PC-9 (cell line): Measurements from ENCODE around the gene NFE2L2. TPM values are rescaled to one million over a fixed set of nuclear protein-coding genes. Genes with fewer than 3 reads are reported as not detected.

Experiments
- BruUV-seq: library from RNA; stranded (reverse); fragments of 400-500 nt; replicated peaks from 2 replicates; lab custom pipeline; 2021; lab: Mats Ljungman, UMichigan
- CTCF ChIA-PET: fragments of 300-600 bp; sonication (Branson Sonifier 250); formaldehyde crosslinking; loops from one replicate; lab custom pipeline; 2022; ENCODE audit warnings: antibody characterized with exemption; lab: Charles Lee
- POLR2A ChIA-PET: fragments of 300-600 bp; sonication (Branson Sonifier 250); formaldehyde crosslinking; loops from one replicate; lab custom pipeline; 2022; ENCODE audit warnings: antibody characterized with exemption; ENCODE audit not compliant: unreplicated experiment; lab: Charles Lee
- DNase-seq, 2 experiments: peaks; one replicate each; pipeline versions ENCODE4 v3.0.0 to v3.0.0-alpha.2; 2015 to 2022; ENCODE audit warnings: mixed read lengths in 1 of 2
- H2AFZ ChIP-seq: fragments of 200-600 bp; sonication (generic); 2 replicates; pipeline ENCODE4 v1.8.1; 2017; ENCODE audit warnings: antibody characterized with exemption
- H3F3A ChIP-seq: fragments of 200-600 bp; sonication (generic); 2 replicates; pipeline ENCODE4 v1.8.1; 2017; ENCODE audit warnings: antibody characterized with exemption, mild to moderate bottlenecking, low read depth; ENCODE audit not compliant: insufficient read depth
- H3K27ac ChIP-seq: fragments of 200-600 bp; sonication (generic); 2 replicates; pipeline ENCODE4 v1.6.1; 2016; ENCODE audit warnings: mixed run types
- H3K27me3 ChIP-seq: fragments of 200-600 bp; sonication (generic); 2 replicates; pipeline ENCODE4 v1.6.1; 2016; ENCODE audit warnings: low read depth, mixed run types; ENCODE audit not compliant: insufficient read depth
- H3K36me3 ChIP-seq: fragments of 200-600 bp; sonication (generic); 2 replicates; pipeline ENCODE4 v1.6.1; 2016; ENCODE audit warnings: low read depth, mixed run types
- H3K4me1 ChIP-seq: fragments of 200-600 bp; sonication (generic); replicated peaks from 2 replicates; pipeline ENCODE4 v1.6.1; 2016; ENCODE audit warnings: mixed run types; ENCODE audit not compliant: insufficient read depth
- H3K4me2 ChIP-seq: fragments of 200-600 bp; sonication (generic); 2 replicates; pipeline ENCODE4 v1.6.1; 2017; ENCODE audit warnings: mixed run types
- H3K4me3 ChIP-seq: fragments of 200-600 bp; sonication (generic); 2 replicates; pipeline ENCODE4 v1.6.1; 2016; ENCODE audit warnings: mixed run types
- H3K79me2 ChIP-seq: fragments of 200-600 bp; sonication (generic); 2 replicates; pipeline ENCODE4 v1.6.1; 2017; ENCODE audit warnings: low read depth, mixed run types
- H3K9me2 ChIP-seq: fragments of 200-600 bp; sonication (generic); 2 replicates; pipeline ENCODE4 v1.8.1; 2017; ENCODE audit warnings: mild to moderate bottlenecking; ENCODE audit not compliant: insufficient read depth
- H3K9me3 ChIP-seq: fragments of 200-600 bp; sonication (generic); 2 replicates; pipeline ENCODE4 v1.8.1; 2016; ENCODE audit warnings: low read depth; ENCODE audit not compliant: insufficient read depth
- H4K20me1 ChIP-seq: fragments of 200-600 bp; sonication (generic); 2 replicates; pipeline ENCODE4 v1.8.1; 2017; ENCODE audit not compliant: insufficient read depth
- CTCF ChIP-seq: fragments of 200-600 bp; sonication (generic); conservative IDR thresholded peaks from 2 replicates; pipeline ENCODE4 v1.6.1; 2017; ENCODE audit warnings: mixed run types, antibody characterized with exemption, mild to moderate bottlenecking, moderate library complexity
- EZH2 ChIP-seq: fragments of 200-600 bp; sonication (generic); IDR thresholded peaks from 2 replicates; pipeline ENCODE4 v1.8.0; 2017; ENCODE audit warnings: antibody characterized with exemption, low read depth
- intact Hi-C: fragments of 100-400 bp; cut with micrococcal nuclease; formaldehyde crosslinking; loops from one replicate; pipeline ENCODE4 v1.10.0; 2022; ENCODE audit not compliant: unreplicated experiment
- microRNA-seq: library from miRNA; unstranded; fragments of <30 nt; microRNA quantifications from one replicate; pipeline ENCODE4 v1.2.0, GENCODE V29; 2021; ENCODE audit warnings: borderline number of aligned reads, borderline replicate concordance
- total RNA-seq: library from RNA; stranded (reverse); gene quantifications from 2 replicates; pipeline ENCODE4 v1.2.3, GENCODE V29; 2021

NFE2L2 gene
- total RNA-seq, 1 experiment from 2014 or later: 138 TPM

- Histone ChIP-seq H3K27ac (no peak overlapping the region), H3K79me2 (no peaks in the 10 kb centered on the region), H3K36me3 (no peaks in the 10 kb centered on the region), H3K9me3 (no peaks in the 10 kb centered on the region), H4K20me1 (no peaks in the 10 kb centered on the region), H3K9me2 (no peaks in the 10 kb centered on the region; the same call in 1 of the 2 replicates), H3K4me2 (no peak overlapping the region), H3F3A (peaks cover 18% of the 10 kb centered on the region; the same call in 1 of the 2 replicates), H3K4me1 (peaks cover 23% of the 10 kb centered on the region), H3K4me3 (no peak overlapping the region), H3K27me3 (no peaks in the 10 kb centered on the region), H2AFZ (no peak overlapping the region)
- intact Hi-C loops: no loop called here
- CTCF ChIA-PET: interaction anchor here (0.9 kb wide), 1 partner anchor 20 kb away, joined by 3 read pairs; no protein-coding TSS in a partner anchor
- BruUV-seq: no TSS peak
- no peak for DNase-seq
- TF ChIP-seq CTCF (no peak), EZH2 (no peak)
- POLR2A ChIA-PET: no interaction called here
Measured at GRCh38 chr2:177184606-177185005, 79.9 kb downstream of the NFE2L2 start.

- Histone ChIP-seq H4K20me1 (no peaks in the 10 kb centered on the region), H3K4me3 (no peak overlapping the region), H3K9me3 (no peaks in the 10 kb centered on the region), H3K4me2 (no peak overlapping the region), H2AFZ (no peak overlapping the region), H3K9me2 (no peaks in the 10 kb centered on the region; the same call in 1 of the 2 replicates), H3K36me3 (no peaks in the 10 kb centered on the region), H3K27ac (no peak overlapping the region), H3K4me1 (peaks cover 21% of the 10 kb centered on the region), H3K27me3 (no peaks in the 10 kb centered on the region), H3F3A (peaks cover 18% of the 10 kb centered on the region; the same call in 1 of the 2 replicates), H3K79me2 (no peaks in the 10 kb centered on the region)
- BruUV-seq: no TSS peak
- TF ChIP-seq CTCF (no peak), EZH2 (no peak)
- ChIA-PET CTCF (interaction anchor here (0.6 kb wide), 1 partner anchor 15 kb away, joined by 3 read pairs; no protein-coding TSS in a partner anchor), POLR2A (no interaction called here)
- no peak for DNase-seq
- intact Hi-C loops: no loop called here
Measured at GRCh38 chr2:177183860-177184259, 80.7 kb downstream of the NFE2L2 start.

Small RNA genes lying within 50 kb of the gene (microRNA-seq; reads per million reads assigned to microRNA genes)
- gene MIR3128: not detected
- gene MIR6512: not detected

Other genes starting within 250 kb of the NFE2L2 start
- gene HNRNPA3, start 51.9 kb downstream of the NFE2L2 start, total RNA-seq: 245 and 290 TPM in 2 replicates
- 101 and 107 TPM in 2 replicates for gene AGPS, start 128.0 kb upstream of the NFE2L2 start, total RNA-seq